ENCODE data around the gene ZAP70. TPM values are rescaled to one million over a fixed set of nuclear protein-coding genes. Genes with fewer than 3 reads are reported as not detected.
A peak's percentile ranks its signal among the peaks of the same experiment; 100 is the strongest.

Gene ZAP70
- polyA plus RNA-seq, 1 donor (not counting 4 experiments of a cell fraction or from before 2014, with no cell fraction given): 1.6 TPM

DNA sequence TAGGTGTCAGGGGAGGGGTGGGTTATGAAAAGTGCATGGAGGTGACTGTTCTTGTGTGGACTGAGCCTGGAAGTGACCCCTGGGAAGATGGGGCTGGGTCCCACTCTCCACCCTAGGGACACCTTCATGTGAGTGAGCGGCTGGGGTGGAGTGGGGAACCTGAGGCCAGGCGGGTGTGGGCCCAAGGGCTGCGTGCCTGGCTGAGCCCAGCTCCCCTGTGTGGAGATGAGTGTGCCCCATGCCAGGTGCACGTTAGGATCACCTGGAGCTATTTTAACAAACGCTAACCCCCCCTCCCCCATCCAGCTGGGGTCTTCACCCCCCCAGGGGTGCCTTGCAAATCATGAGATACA, 26.5 kb downstream of the ZAP70 start:
- no peak for TF ChIP-seq EZH2 (IDR thresholded peaks at IDR 0.05; ENCODE audit: low read length)
- TF ChIP-seq, protein P1, sequence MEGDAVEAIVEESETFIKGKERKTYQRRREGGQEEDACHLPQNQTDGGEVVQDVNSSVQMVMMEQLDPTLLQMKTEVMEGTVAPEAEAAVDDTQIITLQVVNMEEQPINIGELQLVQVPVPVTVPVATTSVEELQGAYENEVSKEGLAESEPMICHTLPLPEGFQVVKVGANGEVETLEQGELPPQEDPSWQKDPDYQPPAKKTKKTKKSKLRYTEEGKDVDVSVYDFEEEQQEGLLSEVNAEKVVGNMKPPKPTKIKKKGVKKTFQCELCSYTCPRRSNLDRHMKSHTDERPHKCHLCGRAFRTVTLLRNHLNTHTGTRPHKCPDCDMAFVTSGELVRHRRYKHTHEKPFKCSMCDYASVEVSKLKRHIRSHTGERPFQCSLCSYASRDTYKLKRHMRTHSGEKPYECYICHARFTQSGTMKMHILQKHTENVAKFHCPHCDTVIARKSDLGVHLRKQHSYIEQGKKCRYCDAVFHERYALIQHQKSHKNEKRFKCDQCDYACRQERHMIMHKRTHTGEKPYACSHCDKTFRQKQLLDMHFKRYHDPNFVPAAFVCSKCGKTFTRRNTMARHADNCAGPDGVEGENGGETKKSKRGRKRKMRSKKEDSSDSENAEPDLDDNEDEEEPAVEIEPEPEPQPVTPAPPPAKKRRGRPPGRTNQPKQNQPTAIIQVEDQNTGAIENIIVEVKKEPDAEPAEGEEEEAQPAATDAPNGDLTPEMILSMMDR (optimal IDR thresholded peaks at IDR 0.05 in 1 of 3, IDR thresholded peaks at IDR 0.05 in 1 of 3, conservative IDR thresholded peaks at IDR 0.05 in 1 of 3; ENCODE audit: extremely low read depth in 1 of 3, insufficient read depth in 2 of 3, low read length in 3 of 3): no peak
- H2AFZ ChIP-seq (ENCODE audit: control insufficient read depth, low read length): no peak overlapping the region
- no peak overlapping the region for H3K4me2 ChIP-seq (ENCODE audit: control insufficient read depth, extremely low read depth, insufficient read depth, low read depth, low read length)
- H3K4me3 ChIP-seq (ENCODE audit: control insufficient read depth in 2 of 3, extremely low read depth in 1 of 3, insufficient read depth in 2 of 3, low read depth in 1 of 3, low read length in 3 of 3): no peak overlapping the region
- peaks cover 13% of the 10 kb centered on the region for H3K4me1 ChIP-seq (ENCODE audit: control insufficient read depth, extremely low read depth, insufficient read depth, low read length)
- H3K36me3 ChIP-seq (ENCODE audit: control insufficient read depth in 2 of 2, extremely low read depth in 1 of 2, insufficient read depth in 2 of 2, low read length in 2 of 2): peaks cover 0 to 2% of the 10 kb centered on the region in 2 experiments
- H3K79me2 ChIP-seq (ENCODE audit: control insufficient read depth, insufficient read depth, low read length): no peaks in the 10 kb centered on the region
- no peak for DNase-seq (ENCODE audit: low read depth, low spot score)
- no peaks in the 10 kb centered on the region for H3K9me3 ChIP-seq (ENCODE audit: control insufficient read depth, low read depth, low read length)
- dilution Hi-C loops (cut with MboI; ENCODE audit: extremely low pct_ligation_motif_present, low sequenced_read_pairs): no loop called here
- H3K27me3 ChIP-seq (ENCODE audit: control insufficient read depth, extremely low read depth, insufficient read depth, low read length): no peaks in the 10 kb centered on the region
- FAIRE-seq: no peak
- H3K27ac ChIP-seq (ENCODE audit: control insufficient read depth, insufficient read depth, low read length): no peak overlapping the region
- no peaks in the 10 kb centered on the region for H4K20me1 ChIP-seq (ENCODE audit: control insufficient read depth, extremely low read depth, insufficient read depth, low read length)
- no peak overlapping the region for H3K9ac ChIP-seq (ENCODE audit: control insufficient read depth, extremely low read depth, insufficient read depth, low read length)
- H3K9me1 ChIP-seq (ENCODE audit: control insufficient read depth, extremely low read depth, insufficient read depth, low read length): no peaks in the 10 kb centered on the region

DNA sequence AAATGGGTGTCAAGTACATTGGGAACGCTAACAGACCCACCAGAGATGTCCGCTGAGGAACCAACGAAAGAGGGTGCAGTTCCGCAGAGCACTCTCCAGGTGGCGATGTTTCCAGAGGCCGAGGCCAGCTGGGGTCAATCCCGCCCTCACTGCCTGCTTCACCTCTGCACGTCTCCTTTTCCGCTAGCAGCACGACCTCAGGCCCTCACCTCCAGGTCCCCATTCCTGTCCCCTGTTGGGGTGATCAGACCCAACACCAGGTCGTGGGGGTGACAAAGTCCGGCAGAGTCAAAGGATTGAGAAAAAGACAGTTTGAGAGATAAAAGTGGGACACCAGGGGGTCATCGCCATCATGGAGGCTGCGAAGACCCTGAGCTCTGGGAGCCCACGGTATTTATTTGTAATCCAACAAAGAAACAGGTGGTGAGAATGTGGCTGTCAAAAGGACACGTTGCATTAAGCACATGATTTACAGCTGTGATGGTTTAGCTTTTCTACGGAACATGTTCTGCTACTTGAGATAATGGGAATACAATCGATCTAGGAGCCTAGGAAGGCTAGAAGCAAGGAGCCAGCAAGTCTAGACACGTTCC, 27.3 kb downstream of the ZAP70 start:
- Histone ChIP-seq H3K9me1 (ENCODE audit: control insufficient read depth, extremely low read depth, insufficient read depth, low read length) (no peaks in the 10 kb centered on the region), H3K4me1 (ENCODE audit: control insufficient read depth, extremely low read depth, insufficient read depth, low read length) (peaks cover 13% of the 10 kb centered on the region), H3K27me3 (ENCODE audit: control insufficient read depth, extremely low read depth, insufficient read depth, low read length) (no peaks in the 10 kb centered on the region), H4K20me1 (ENCODE audit: control insufficient read depth, extremely low read depth, insufficient read depth, low read length) (no peaks in the 10 kb centered on the region), H3K79me2 (ENCODE audit: control insufficient read depth, insufficient read depth, low read length) (no peaks in the 10 kb centered on the region), H3K9me3 (ENCODE audit: control insufficient read depth, low read depth, low read length) (no peaks in the 10 kb centered on the region), H3K27ac (ENCODE audit: control insufficient read depth, insufficient read depth, low read length) (no peak overlapping the region), H3K4me2 (ENCODE audit: control insufficient read depth, extremely low read depth, insufficient read depth, low read depth, low read length) (peak overlapping the region; percentile 5), H3K9ac (ENCODE audit: control insufficient read depth, extremely low read depth, insufficient read depth, low read length) (no peak overlapping the region), H3K4me3 (ENCODE audit: control insufficient read depth in 2 of 3, extremely low read depth in 1 of 3, insufficient read depth in 2 of 3, low read depth in 1 of 3, low read length in 3 of 3) (no peak overlapping the region), H2AFZ (ENCODE audit: control insufficient read depth, low read length) (no peak overlapping the region), H3K36me3 (ENCODE audit: control insufficient read depth in 2 of 2, extremely low read depth in 1 of 2, insufficient read depth in 2 of 2, low read length in 2 of 2) (peaks cover 0 to 2% of the 10 kb centered on the region in 2 experiments)
- DNase-seq (ENCODE audit: low read depth, low spot score) (no peak), FAIRE-seq (no peak)
- dilution Hi-C loops (cut with MboI; ENCODE audit: extremely low pct_ligation_motif_present, low sequenced_read_pairs): no loop called here
- TF ChIP-seq, protein P1 (optimal IDR thresholded peaks at IDR 0.05 in 1 of 3, IDR thresholded peaks at IDR 0.05 in 1 of 3, conservative IDR thresholded peaks at IDR 0.05 in 1 of 3; ENCODE audit: extremely low read depth in 1 of 3, insufficient read depth in 2 of 3, low read length in 3 of 3): peak; percentile 75 to 87 (median 81)
- TF ChIP-seq EZH2 (IDR thresholded peaks at IDR 0.05; ENCODE audit: low read length): no peak

Measured in keratinocyte (primary cell).